GM12873 (cell line): ENCODE measurements around the gene SLC39A11.

Experiments
- TF ChIP-seq, protein P1 (sequence below): IDR thresholded peaks from 2 replicates; pipeline ENCODE4 v1.5.1; 2012; ENCODE audit warnings: low read depth, mild to moderate bottlenecking, moderate library complexity, low read length, control low read depth; ENCODE audit not compliant: insufficient read depth; ENCODE audit errors: missing control alignments

Gene SLC39A11

DNA sequence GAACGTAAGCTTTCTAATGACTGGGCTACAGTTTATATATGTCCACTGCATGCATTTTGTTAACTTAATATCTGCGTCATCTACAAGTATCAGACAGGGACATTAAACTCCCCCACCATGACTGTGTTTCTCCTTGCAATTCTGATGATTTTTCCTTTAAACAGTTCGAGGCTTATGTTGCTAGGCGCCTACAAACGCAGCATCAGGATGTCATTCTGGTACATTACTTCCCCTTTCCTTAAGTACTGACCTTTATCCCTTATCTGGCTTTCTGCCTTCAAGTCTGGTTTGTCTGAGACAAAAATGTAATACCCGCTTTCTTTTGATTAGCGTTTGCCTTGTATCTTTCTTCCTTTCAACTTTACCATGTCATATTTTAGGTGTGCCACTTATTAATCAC, 362.4 kb downstream of the SLC39A11 start:
- TF ChIP-seq, protein P1, sequence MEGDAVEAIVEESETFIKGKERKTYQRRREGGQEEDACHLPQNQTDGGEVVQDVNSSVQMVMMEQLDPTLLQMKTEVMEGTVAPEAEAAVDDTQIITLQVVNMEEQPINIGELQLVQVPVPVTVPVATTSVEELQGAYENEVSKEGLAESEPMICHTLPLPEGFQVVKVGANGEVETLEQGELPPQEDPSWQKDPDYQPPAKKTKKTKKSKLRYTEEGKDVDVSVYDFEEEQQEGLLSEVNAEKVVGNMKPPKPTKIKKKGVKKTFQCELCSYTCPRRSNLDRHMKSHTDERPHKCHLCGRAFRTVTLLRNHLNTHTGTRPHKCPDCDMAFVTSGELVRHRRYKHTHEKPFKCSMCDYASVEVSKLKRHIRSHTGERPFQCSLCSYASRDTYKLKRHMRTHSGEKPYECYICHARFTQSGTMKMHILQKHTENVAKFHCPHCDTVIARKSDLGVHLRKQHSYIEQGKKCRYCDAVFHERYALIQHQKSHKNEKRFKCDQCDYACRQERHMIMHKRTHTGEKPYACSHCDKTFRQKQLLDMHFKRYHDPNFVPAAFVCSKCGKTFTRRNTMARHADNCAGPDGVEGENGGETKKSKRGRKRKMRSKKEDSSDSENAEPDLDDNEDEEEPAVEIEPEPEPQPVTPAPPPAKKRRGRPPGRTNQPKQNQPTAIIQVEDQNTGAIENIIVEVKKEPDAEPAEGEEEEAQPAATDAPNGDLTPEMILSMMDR: no peak

DNA sequence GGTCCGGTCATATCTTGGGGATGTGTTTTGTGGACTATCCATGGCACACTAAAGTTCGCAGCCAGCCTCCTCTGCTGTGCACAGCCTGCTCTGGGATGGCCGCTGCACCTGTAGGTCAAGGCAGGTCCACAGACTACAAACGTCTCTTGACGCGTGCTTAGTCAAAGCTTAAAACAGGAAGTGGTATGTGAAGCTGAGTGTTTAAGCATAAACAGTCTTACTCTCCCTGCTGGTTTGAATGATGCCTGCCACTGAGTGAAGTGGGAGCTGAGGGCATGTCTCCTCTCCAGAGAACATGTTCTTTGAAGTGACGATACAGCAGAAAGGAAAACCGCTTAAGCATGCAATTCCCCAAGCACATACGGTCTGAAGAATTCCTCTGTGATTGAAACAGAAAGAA, 365.6 kb downstream of the SLC39A11 start:
- TF ChIP-seq, protein P1: peak; percentile 26

DNA sequence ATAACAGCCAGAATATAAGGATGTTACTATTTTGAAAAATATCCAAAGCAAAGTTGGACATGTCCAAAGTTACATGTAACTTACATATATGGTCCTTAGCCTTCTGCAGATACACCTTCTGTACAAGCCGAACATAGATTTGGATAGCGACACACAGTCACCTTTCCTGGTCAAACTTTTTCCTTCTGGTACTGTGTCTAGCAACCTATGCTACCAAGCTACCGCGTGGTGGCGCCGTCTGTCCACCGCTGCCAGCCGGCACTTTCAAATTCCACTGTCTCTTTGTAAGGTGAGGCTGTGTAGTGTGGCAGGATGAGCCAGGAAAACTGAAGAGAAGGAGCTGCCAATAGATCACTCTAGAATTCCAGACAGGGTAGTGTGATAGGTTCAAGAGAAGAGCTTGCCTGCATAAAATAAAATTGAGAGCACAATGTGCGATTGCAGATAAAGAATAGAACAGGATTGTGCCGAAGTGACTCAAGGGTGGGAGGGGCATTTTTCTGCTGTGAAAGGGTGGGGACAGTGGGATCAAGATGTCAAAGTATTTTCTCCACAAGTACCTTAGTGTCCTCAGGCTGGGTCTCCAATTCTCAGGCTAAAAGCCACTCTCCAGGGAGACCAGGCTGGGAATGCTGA, 366.9 kb downstream of the SLC39A11 start:
- TF ChIP-seq, protein P1: peak; percentile 80

DNA sequence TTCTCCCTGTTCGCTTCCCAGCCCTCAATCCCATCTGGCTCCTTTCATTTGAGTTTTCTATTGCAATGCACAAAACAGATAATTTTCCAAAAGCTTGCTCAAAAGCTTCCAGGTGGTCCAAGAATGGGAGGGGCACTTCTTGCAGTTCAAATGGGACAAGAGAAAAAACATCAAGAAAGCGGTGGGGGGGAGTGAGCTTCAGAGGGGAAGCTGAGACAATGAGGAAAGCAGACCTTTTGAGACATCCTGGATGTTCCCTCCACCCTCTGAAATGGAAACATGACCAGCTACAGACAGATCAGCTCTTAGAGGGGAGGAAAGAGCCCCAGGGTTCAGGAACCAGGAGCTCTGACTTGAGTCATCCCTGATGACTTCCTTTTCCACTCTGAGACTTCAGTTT, 368.2 kb downstream of the SLC39A11 start:
- TF ChIP-seq, protein P1: no peak

DNA sequence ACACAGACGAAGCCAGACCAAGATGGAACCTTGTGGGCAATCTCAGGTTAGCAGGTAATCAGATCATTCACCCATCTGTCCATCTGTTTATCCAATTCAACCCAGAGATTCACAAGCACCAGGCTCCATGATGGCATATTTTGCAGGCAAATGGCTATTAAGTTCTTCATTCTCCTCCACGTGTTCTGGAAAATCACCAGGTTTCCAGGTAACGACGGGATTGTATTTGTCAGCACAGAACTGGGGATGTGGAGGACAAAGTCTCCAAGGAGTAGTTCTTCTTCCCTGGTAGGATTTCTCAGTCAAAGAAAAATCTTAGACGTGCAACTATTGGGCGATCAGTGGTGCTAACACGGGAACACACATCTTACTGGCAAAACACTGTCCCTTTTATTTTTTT, 368.8 kb downstream of the SLC39A11 start:
- TF ChIP-seq, protein P1: no peak

DNA sequence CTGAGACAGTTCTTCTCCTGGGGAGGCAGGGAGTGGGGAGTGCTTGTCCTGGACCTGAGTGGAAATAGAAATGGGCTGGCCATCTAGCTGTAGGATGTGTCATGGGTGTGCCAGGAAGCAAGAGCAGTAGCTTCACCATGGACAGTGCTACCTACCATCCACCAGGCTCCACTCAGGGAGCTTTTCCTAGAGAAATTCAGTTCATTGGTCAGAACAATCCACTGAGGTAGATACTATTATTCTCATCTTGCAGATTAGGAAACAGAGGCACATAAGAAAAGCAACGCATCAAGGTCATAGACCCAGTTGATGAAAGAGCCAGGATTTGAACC, 372.0 kb downstream of the SLC39A11 start:
- TF ChIP-seq, protein P1: no peak

DNA sequence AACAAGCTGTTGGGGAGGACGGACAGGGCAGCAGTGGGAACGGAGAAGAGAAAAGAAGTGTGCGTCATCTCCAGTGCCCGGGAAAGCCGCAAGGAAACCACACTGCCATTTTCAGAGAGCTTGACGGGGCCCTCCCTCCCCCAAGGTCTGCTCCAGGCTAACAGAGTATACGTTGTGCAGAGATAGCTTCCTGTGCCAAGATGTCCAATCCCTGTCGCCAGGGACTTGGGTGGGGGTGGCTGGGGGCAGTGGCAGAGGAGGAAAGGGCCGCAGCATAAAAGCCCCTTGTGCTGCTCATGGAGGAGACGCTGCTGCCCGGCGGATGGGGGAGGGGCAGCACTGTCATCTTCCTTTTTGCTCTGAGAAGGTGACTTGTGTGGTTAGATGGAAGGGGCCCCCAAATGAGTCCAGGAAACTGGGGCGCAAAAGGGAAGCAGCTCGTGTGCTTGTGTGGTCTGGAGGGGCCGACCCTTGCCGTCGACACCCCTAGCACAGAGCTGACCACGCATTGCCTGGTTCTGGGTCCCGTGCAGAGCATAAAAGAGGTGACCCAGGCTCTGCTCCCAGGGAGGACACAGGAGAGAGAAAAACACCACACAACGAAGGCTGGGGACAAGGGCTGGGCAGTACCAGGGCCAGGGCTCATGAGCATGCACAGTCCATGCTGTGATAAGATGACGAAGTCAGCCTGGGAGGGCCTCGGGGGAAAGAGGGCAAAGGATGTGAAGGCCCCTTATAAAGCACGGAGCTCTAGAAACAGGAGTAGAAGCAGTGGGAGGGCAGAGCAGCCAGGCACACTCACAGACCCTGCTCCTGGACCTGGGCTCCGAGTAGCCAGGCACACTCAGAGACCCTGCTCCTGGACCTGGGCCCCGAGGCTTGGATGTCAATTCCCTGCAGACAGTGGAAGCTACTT, 372.7 kb downstream of the SLC39A11 start:
- TF ChIP-seq, protein P1: no peak
